ENCODE results near the gene C4orf54.

Gene C4orf54

GRCh38 chr4:99657798-99658197 is at the start of gene C4orf54:
Gene C4orf54, minus strand, starts transcription at chr4:99657828. Its CDS starts 3,180 bp downstream, at chr4:99654648.
- no peak for DNase-seq (ENCODE audit: low read depth in 2 of 2)

DNA sequence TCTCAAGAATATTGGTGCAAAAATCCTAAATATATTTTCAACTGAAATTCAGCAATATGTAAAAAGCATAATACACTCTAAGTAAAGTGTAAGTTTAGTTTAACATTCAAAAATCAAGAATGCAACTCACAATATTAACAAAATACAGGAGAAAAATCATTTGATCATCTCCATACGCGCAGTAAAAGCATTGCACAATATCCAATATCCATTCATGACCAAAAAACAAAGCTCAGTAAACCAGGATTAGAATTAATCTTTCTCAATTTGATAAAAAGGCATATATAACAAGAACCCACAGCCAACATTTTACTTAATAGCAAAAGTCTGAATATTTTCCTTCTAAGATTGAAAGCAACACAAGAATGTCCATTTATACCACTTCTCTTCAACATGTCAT is 48.3 kb upstream of the C4orf54 start:
- DNase-seq (ENCODE audit: low read depth in 2 of 2), result no peak

DNA sequence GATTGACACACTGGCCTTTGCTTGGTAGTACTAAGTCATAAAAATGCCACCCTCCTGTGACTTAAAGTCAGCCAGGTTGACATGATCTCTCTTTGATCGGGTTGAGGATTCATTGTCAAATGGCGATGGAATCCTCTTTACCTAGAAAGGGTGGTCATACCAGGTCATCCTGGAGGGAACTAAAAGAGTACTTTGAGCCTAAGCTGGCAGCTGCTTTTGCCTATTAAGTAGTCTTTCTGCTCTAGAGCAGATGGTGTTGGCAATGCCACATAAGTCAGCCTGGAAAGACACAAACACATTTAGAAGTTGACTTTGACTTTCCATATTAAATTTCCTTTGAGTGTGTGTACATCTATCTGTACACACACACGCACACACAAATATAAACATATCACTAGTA is 39.2 kb upstream of the C4orf54 start:
- no peak for DNase-seq (ENCODE audit: low read depth in 2 of 2)

- DNase-seq (ENCODE audit: low read depth in 2 of 2), result no peak
These were observed 35.5 kb upstream of the C4orf54 start for GRCh38 chr4:99693140-99693539.

DNA sequence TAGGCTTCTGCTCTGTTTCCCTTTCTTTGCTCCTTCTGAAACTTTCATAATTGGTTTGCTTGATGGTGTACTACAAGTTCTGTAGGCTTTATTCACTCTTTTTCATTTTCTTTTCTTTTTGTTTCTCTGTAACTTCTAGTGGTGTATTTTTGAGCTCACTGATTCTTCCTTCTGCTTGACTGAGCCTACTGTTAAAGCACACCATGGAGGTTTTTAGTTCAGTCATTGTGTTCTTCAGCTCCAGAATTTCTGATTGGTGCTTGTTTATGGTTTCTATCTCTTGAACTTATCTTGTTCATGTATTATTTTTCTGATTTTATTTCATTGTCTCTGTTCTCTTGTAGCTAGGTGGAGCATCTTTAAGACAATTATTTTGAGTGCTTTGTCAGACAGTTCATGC is 33.4 kb upstream of the C4orf54 start:
- no peak for DNase-seq (ENCODE audit: low read depth in 2 of 2)

DNA sequence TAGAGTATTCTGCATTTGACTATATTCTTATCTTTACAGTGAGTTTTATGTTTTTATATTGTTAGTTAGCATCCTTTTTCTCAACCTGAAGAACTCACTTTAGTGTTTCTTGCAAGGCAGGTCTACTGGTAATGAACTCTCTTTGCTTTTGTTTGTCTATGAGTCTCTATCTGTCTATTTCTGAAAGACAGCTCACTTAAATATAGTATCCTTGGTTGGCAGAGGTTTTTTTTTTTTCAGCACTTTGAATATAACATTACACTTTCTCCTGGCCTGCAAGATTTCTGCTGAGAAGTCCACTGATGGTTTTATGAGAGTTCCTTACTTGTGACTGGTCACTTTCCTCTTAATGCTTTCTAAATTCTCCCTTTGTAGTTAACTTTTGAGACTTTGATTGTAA is 32.8 kb upstream of the C4orf54 start:
- DNase-seq (ENCODE audit: low read depth in 2 of 2), result no peak

DNA sequence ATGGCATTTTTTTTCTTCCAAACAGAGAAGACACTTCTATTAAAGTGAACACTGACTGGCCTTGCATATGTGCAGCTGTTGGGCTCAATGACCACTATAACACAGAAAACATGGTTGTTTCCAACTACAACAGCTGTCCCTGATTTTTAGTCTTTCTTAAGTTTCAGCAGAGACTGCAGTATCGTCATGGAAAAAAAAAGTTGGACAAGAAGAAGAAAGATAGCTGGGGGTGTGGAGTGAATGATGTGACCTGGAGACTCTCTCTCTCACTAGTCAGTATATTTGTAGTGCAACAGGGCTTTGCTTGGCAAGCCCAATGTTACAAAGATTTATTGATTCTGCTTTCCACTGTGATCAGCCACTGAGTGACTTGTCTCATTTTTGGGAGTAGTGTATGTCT is 29.5 kb upstream of the C4orf54 start:
- DNase-seq (ENCODE audit: low read depth in 2 of 2), result no peak

DNA sequence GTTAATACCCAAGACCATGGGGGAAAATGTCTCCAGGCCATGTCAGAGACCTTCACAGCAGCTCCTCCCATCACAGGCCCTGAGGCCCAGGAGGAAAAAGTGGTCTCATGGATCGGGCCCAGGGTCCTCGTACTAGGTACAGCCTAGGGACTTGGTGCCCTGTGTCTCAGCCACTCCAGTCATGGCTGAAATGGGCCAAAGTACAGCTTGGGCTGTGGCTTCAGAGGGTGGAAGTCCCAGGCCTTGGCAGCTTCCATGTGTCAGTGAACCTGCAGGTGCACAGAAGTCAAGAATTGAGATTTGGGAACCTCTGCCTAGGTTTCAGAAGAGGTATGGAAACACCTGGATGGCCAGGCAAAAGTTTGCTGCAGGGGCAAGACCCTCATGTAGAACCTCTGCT is 27.6 kb upstream of the C4orf54 start:
- DNase-seq (ENCODE audit: low read depth in 2 of 2), result no peak

- no peak for DNase-seq (ENCODE audit: low read depth in 2 of 2)
These were observed 26.3 kb upstream of the C4orf54 start for GRCh38 chr4:99683895-99684294.

- no peak for DNase-seq (ENCODE audit: low read depth in 2 of 2)
These were observed 22.3 kb upstream of the C4orf54 start for GRCh38 chr4:99679976-99680375.

DNA sequence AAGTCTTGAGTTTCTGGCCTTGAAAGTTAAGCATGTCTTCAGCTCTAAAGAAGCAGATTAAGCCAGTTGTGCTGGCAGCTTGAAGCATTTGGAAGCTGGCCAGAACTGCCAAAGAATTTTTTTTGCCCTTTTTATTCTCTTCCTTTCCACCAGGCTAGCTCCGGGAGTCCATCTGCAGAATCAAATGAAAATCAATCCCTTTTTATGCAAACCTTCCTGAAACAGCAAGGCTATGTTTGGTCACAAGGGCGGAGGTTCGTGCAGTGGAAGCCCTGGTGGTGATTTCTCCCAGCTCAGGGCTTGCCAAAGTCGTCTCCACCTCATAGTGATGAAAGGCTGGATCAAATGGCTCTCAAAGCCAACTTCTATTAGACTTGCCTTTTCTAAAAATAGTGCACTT is 21.6 kb upstream of the C4orf54 start:
- DNase-seq (ENCODE audit: low read depth in 2 of 2), result no peak

DNA sequence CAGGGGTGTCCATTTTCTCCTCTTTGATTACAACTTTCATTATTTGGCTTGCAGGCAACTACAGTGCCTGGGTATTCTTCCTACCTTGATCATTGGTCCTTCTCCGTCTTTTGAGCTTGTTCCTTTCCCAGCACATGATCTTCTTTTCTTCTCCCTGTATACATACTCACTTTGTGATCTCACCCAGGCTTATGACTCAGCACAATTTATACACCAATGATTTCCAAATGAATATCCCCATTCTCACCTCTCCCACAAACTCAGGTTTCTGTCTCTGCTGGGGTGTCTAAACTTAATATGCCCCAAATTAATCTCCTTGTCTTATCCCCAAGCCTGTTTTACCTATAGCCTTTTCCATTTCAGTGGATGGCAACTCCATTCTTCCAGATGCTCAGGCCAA is 19.5 kb upstream of the C4orf54 start:
- DNase-seq (ENCODE audit: low read depth in 2 of 2), result no peak

GRCh38 chr4:99670409-99671073 is 12.9 kb upstream of the C4orf54 start:
- DNase-seq (ENCODE audit: low read depth in 2 of 2), result no peak

GRCh38 chr4:99669084-99669483 is 11.5 kb upstream of the C4orf54 start:
- no peak for DNase-seq (ENCODE audit: low read depth in 2 of 2)

DNA sequence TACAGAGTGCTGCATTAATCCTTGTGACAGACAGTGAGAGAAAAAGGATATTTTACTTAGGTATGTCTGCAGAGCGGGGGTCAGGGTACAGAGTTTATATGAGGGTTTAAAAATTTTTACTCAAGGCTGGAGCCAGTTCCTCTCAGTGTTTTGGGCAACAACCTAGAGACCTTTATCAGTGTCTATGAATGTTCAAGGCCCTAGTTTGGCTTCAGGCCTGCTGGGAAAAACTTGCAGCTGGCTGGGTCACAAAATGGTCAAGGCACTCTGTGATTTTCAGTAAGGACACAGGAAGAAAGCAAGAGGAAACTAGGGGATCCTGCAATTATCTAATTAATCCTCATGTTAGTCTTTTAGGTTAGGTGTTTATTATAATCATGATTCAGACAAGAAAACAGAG is 10.8 kb upstream of the C4orf54 start:
- no peak for DNase-seq (ENCODE audit: low read depth in 2 of 2)

GRCh38 chr4:99665983-99666382 is 8.4 kb upstream of the C4orf54 start:
- DNase-seq (ENCODE audit: low read depth in 2 of 2), result no peak

DNA sequence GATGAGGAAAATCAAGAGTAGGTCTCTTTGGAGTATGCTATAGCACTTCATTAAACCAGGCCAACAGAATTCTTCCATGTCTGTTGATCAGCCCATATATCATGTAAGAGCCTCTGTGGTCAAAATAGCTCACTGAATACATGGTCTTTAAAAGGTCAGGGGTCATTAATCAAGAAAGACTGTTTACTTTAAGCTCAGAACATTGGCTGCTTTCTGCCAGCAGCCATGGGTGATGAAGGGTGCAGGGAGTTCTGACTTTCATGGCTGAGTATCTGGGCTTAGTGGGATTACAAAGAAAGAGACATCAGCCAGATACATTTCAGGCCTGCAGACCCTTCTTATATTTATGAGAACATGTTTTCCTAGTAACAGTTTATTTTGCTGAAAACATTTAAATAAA is 7.1 kb upstream of the C4orf54 start:
- no peak for DNase-seq (ENCODE audit: low read depth in 2 of 2)

DNA sequence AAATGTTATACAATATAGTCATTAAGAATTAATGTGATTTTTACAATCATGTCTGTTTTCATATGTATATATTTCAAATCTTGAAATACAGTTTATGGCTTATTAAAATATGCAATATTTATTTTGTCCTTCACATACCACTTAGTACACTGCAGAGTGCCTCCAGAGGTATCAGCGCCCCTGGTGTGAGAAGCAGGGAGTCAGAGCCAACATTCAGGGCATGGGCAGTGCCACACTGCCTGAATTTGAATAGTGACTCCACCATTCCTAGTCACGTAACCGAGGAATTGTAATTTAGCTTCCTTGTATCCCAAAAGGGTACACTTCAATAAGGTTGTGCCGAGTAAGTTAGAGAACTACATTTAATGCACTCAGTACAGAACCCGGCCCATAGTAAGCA is 4.3 kb upstream of the C4orf54 start:
- no peak for DNase-seq (ENCODE audit: low read depth in 2 of 2)

GRCh38 chr4:99658666-99659065 is 1.0 kb upstream of the C4orf54 start:
- no peak for DNase-seq (ENCODE audit: low read depth in 2 of 2)

DNA sequence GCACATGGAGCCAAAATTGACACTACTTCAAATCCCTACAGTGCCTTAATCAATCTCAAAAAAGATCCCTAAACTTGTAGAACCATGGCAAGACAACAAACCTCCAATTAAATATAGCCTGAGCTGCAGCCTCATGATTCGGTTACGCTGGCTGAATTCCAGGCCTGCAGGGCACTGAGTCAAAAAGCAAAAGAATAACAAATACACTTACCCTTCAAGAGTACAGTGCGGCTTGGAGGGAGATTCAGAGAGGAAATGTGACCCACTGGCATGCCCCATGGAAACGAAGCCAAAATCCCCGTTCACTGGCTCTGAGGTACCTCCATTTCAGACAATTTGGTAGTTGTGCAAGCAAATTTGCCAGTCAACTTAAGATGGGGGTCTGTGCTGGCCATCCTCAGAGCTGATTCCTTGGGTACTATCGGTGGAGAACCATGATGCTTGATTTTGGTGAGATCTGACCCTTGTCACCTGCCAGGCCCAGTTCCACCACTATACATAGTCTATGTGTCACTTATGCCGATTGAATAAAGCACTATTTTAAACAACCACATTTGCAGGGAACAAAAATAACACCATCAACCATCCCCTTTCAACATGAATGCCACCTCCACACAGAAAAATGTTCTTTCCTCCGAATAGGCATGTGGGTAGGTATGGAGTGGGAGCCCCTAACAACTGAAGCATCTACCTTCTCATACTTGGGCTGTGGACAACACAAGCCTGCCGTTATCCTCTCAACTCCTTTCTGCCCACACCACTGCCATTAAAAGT is 2.1 kb downstream of the C4orf54 start:
- DNase-seq (ENCODE audit: low read depth in 2 of 2), result no peak

DNA sequence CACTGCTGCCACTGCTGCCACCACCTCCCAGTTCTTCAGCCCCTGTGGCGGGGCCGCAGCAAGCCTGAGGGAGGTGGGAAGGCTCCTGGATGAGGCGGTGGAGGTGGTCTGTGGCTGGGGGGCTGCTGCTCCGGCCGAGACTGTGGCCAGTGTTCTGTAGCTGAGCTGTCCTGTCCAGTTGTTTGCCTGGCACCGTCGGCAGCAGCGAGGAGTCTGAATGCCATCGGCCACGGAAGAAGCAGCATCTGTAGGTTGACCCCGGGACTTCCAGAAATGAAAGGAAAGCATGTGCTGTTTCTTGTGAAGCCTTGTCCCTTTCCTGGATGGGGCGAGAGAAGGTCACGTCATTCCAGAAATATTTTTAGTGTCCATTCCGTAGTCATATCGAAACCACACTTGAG is 3.3 kb downstream of the C4orf54 start:
- no peak for DNase-seq (ENCODE audit: low read depth in 2 of 2)

DNA sequence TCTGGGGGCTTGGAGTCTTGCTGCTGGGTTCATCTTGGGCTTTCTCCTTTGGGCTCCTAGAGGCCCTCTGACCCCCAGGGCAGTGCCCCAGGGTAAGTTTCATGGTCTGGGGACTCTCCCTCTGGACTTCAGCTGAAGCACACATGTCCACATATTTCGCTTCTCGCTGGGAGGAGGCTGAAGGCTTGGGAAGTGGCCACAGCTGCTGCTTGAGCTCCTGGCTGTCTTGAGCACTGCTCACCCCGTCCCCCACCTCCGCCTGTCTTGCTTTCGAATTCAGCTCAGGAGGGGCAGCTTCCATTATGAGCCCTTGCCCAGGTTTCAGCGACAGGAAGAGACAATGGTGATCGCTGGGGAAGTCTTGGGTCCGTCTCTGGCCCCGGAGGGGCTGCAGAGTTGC is 3.7 kb downstream of the C4orf54 start:
- no peak for DNase-seq (ENCODE audit: low read depth in 2 of 2)

- DNase-seq (ENCODE audit: low read depth in 2 of 2), result no peak
These were observed 4.8 kb downstream of the C4orf54 start for GRCh38 chr4:99652596-99653436.

Measured in fibroblast of skin of left quadriceps (primary cell).